ENCODE measurements around the gene HUS1B.

GRCh38 chr6:609905-610304, 47.0 kb downstream of the HUS1B start:
- TF ChIP-seq CTCF (IDR thresholded peaks at IDR 0.05) (no peak), CREB1 (CRISPR knock-in tag; IDR thresholded peaks at IDR 0.05) (no peak), GRHL2 (CRISPR knock-in tag; IDR thresholded peaks at IDR 0.05; ENCODE audit: insufficient replicate concordance, severe bottlenecking) (no peak), E2F1 (CRISPR knock-in tag; IDR thresholded peaks at IDR 0.05) (no peak), TCF7 (CRISPR knock-in tag; IDR thresholded peaks at IDR 0.05; ENCODE audit: low read depth) (no peak), MYBL2 (CRISPR knock-in tag; IDR thresholded peaks at IDR 0.05) (no peak), CREM (CRISPR knock-in tag; IDR thresholded peaks at IDR 0.05) (no peak), NR1H2 (CRISPR knock-in tag; IDR thresholded peaks at IDR 0.05) (no peak), ESRRA (CRISPR knock-in tag; IDR thresholded peaks at IDR 0.05; ENCODE audit: borderline replicate concordance) (no peak), ZNF138 (CRISPR knock-in tag; conservative IDR thresholded peaks at IDR 0.05) (no peak), ZNF121 (CRISPR knock-in tag; IDR thresholded peaks at IDR 0.05) (no peak)
- TF ChIP-seq, protein P1, sequence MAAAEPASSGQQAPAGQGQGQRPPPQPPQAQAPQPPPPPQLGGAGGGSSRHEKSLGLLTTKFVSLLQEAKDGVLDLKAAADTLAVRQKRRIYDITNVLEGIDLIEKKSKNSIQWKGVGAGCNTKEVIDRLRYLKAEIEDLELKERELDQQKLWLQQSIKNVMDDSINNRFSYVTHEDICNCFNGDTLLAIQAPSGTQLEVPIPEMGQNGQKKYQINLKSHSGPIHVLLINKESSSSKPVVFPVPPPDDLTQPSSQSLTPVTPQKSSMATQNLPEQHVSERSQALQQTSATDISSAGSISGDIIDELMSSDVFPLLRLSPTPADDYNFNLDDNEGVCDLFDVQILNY (CRISPR knock-in tag; IDR thresholded peaks at IDR 0.05), result no peak
- TF ChIP-seq, protein P2, sequence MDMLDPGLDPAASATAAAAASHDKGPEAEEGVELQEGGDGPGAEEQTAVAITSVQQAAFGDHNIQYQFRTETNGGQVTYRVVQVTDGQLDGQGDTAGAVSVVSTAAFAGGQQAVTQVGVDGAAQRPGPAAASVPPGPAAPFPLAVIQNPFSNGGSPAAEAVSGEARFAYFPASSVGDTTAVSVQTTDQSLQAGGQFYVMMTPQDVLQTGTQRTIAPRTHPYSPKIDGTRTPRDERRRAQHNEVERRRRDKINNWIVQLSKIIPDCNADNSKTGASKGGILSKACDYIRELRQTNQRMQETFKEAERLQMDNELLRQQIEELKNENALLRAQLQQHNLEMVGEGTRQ (CRISPR knock-in tag; IDR thresholded peaks at IDR 0.05), result no peak
- TF ChIP-seq, protein P3, sequence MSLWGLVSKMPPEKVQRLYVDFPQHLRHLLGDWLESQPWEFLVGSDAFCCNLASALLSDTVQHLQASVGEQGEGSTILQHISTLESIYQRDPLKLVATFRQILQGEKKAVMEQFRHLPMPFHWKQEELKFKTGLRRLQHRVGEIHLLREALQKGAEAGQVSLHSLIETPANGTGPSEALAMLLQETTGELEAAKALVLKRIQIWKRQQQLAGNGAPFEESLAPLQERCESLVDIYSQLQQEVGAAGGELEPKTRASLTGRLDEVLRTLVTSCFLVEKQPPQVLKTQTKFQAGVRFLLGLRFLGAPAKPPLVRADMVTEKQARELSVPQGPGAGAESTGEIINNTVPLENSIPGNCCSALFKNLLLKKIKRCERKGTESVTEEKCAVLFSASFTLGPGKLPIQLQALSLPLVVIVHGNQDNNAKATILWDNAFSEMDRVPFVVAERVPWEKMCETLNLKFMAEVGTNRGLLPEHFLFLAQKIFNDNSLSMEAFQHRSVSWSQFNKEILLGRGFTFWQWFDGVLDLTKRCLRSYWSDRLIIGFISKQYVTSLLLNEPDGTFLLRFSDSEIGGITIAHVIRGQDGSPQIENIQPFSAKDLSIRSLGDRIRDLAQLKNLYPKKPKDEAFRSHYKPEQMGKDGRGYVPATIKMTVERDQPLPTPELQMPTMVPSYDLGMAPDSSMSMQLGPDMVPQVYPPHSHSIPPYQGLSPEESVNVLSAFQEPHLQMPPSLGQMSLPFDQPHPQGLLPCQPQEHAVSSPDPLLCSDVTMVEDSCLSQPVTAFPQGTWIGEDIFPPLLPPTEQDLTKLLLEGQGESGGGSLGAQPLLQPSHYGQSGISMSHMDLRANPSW (CRISPR knock-in tag; conservative IDR thresholded peaks at IDR 0.05; ENCODE audit: low read depth), result no peak
